Measurements from ENCODE around the gene PDIA5. TPM values are rescaled to one million over a fixed set of nuclear protein-coding genes. Genes with fewer than 3 reads are reported as not detected.

Gene PDIA5
- total RNA-seq, 1 experiment from 2014 or later: 50.8 TPM

- BruUV-seq (replicated peaks): no TSS peak
- POLR2A ChIA-PET: no interaction called here
- no peaks in the 10 kb centered on the region for H3K9me2 ChIP-seq (ENCODE audit: insufficient read depth)
- no peaks in the 10 kb centered on the region for H3K27me3 ChIP-seq (ENCODE audit: insufficient read depth, low read length)
- CTCF ChIA-PET: no interaction called here
- H3K9ac ChIP-seq (ENCODE audit: low read length): no peak overlapping the region
- no peak overlapping the region for H3K27ac ChIP-seq (ENCODE audit: low read depth, low read length)
- H3K4me3 ChIP-seq (replicated peaks in 1 of 2; ENCODE audit: low read depth in 1 of 2, low read length in 2 of 2): no peak overlapping the region
- TF ChIP-seq CTCF (IDR thresholded peaks at IDR 0.05 in 2 of 3, conservative IDR thresholded peaks at IDR 0.05 in 1 of 3; ENCODE audit: borderline replicate concordance in 1 of 3, insufficient read depth in 1 of 3, low read depth in 2 of 3, low read length in 2 of 3): no peak
- no peak for TF ChIP-seq CBX3 (IDR thresholded peaks at IDR 0.05; ENCODE audit: low read depth)
- no peak for TF ChIP-seq FOSL1 (IDR thresholded peaks at IDR 0.05; ENCODE audit: low read depth)
- no peak for TF ChIP-seq RAD21 (IDR thresholded peaks at IDR 0.05; ENCODE audit: low read depth)
- no peak for TF ChIP-seq SRF (IDR thresholded peaks at IDR 0.05; ENCODE audit: low read depth)
- no peak for TF ChIP-seq TCF7L2 (IDR thresholded peaks at IDR 0.05; ENCODE audit: borderline replicate concordance, extremely low read depth, insufficient read depth, insufficient read length)
- no peak for TF ChIP-seq EZH2 (IDR thresholded peaks at IDR 0.05)
- TF ChIP-seq POLR2A (IDR thresholded peaks at IDR 0.05; ENCODE audit: borderline replicate concordance, extremely low read depth, insufficient read depth, insufficient read length): no peak
- TF ChIP-seq ZNF274 (IDR thresholded peaks at IDR 0.05; ENCODE audit: low read depth, low read length): no peak
- TF ChIP-seq ZFX (IDR thresholded peaks at IDR 0.05): no peak
- TF ChIP-seq SIN3A (IDR thresholded peaks at IDR 0.05; ENCODE audit: low read depth): no peak
- TF ChIP-seq ELF1 (IDR thresholded peaks at IDR 0.05; ENCODE audit: borderline replicate concordance, low read depth): no peak
- no peak for TF ChIP-seq POLR2AphosphoS5 (IDR thresholded peaks at IDR 0.05; ENCODE audit: low read depth, low read length)
- TF ChIP-seq, protein P1, sequence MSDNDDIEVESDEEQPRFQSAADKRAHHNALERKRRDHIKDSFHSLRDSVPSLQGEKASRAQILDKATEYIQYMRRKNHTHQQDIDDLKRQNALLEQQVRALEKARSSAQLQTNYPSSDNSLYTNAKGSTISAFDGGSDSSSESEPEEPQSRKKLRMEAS (IDR thresholded peaks at IDR 0.05): no peak
- no peak for TF ChIP-seq ZBTB33 (IDR thresholded peaks at IDR 0.05; ENCODE audit: extremely low read depth, insufficient replicate concordance, low read length)
- TF ChIP-seq REST (IDR thresholded peaks at IDR 0.05; ENCODE audit: low read depth): no peak
- no peak for TF ChIP-seq ATF3 (IDR thresholded peaks at IDR 0.05)
- no peak for TF ChIP-seq JUND (IDR thresholded peaks at IDR 0.05)
- intact Hi-C loops (cut with micrococcal nuclease): no loop called here
- H3K4me2 ChIP-seq (ENCODE audit: low read length): no peak overlapping the region
- DNase-seq (ENCODE audit: low read depth, low spot score) (no peak), ATAC-seq (no peak)
- RAD21 ChIA-PET (ENCODE audit: low non-redundant PET in 1 of 2, low total read pairs in 2 of 2, uncharacterized antibody in 2 of 2, unreplicated experiment in 2 of 2): no interaction called here
- H2AFZ ChIP-seq (ENCODE audit: low read depth, low read length, poor library complexity, severe bottlenecking): no peak overlapping the region
- no peaks in the 10 kb centered on the region for H3K79me2 ChIP-seq (ENCODE audit: insufficient read depth, low read length)
- no peaks in the 10 kb centered on the region for H3K9me3 ChIP-seq (ENCODE audit: control insufficient read depth in 1 of 2, insufficient read depth in 1 of 2, low read depth in 1 of 2, low read length in 2 of 2)
- no peaks in the 10 kb centered on the region for H4K20me1 ChIP-seq (ENCODE audit: insufficient read depth)
- H3K36me3 ChIP-seq (ENCODE audit: control insufficient read depth in 1 of 2, insufficient read depth in 2 of 2, low read length in 2 of 2): peaks cover 36 to 43% of the 10 kb centered on the region in 2 experiments; a peak in 3 of 4 replicates
- H3K4me1 ChIP-seq (ENCODE audit: control insufficient read depth in 1 of 2, insufficient read depth in 2 of 2, low read length in 2 of 2): no peaks in the 10 kb centered on the region
Measured at GRCh38 chr3:123129532-123129931, 62.7 kb downstream of the PDIA5 start.

All from HCT116 (cell line).